ENCODE measurements around the gene MRPL2. TPM values are rescaled to one million over a fixed set of nuclear protein-coding genes. Genes with fewer than 3 reads are reported as not detected.
A peak's percentile ranks its signal among the peaks of the same experiment; 100 is the strongest.

MRPL2 gene
- total RNA-seq, 2 experiments from 2014 or later: 108 TPM

DNA sequence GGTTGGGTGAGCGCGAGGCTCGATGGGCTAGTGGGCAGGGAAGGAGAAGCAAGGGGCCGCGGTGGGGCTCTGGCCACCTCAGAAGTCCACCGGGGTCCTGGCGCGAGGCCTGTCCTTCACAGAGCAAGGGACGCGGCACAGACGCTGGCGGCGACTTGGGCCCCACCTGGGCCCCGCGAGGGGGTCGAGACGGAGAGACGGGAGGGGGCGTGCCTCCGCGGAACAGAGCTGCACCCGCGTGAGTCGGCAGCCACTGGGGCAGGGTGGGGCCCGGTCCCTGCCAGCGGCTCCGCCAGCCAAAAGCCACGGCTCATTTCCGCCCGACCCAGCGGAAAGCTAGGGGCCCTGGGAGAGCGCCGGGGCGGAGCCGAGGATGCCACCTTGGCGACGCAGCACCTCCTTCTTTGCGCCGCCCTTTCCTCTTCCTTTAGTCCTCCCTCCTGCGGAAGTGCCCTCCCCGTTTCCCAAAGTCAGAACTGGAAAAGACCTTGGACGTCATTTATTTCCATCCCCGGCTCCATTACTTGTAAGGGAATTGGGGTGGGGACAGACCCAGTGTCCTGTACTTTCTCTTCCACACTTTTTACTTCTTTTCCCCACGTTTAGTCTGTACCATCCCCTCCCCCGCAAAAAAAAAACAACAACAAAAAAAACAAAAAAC lies 5.6 kb downstream of the MRPL2 start, which contains the start of gene CUL7:
Gene CUL7 (minus strand): TSS at position 307 of the 661 bp plus-strand sequence. CDS start 1,063 bp downstream, outside the sequence.
- Mint-ChIP-seq H3K9me3 (no peaks in the 10 kb centered on the region), H3K27me3 (no peaks in the 10 kb centered on the region), H3K27ac (peak within 1 kb of the TSS; percentile 96), H3K4me1 (ENCODE audit: low read depth) (peaks cover 44% of the 10 kb centered on the region), H3K4me3 (peak within 1 kb of the TSS; percentile 93), H3K36me3 (ENCODE audit: low read depth) (peaks cover 45% of the 10 kb centered on the region)
- peak; percentile 99 for ATAC-seq
- intact Hi-C loops (cut with micrococcal nuclease): loop anchor here (10.0 kb wide), 1 partner anchor 149 kb away; no protein-coding TSS in a partner anchor
- CTCF ChIA-PET: interaction anchor here (1.0 to 3.1 kb wide), 5 partner anchors 12 to 90 kb away, joined by 3 to 21 read pairs (median 6); partner anchors contain the start of gene RRP36
- DNase-seq: peak; percentile 94
- POLR2A ChIA-PET: interaction anchor here (0.6 to 1.7 kb wide), 11 partner anchors 13 to 133 kb away, joined by 3 to 7 read pairs (median 3); partner anchors contain the start of genes CNPY3, PEX6 and RRP36
- TF ChIP-seq, protein P1, sequence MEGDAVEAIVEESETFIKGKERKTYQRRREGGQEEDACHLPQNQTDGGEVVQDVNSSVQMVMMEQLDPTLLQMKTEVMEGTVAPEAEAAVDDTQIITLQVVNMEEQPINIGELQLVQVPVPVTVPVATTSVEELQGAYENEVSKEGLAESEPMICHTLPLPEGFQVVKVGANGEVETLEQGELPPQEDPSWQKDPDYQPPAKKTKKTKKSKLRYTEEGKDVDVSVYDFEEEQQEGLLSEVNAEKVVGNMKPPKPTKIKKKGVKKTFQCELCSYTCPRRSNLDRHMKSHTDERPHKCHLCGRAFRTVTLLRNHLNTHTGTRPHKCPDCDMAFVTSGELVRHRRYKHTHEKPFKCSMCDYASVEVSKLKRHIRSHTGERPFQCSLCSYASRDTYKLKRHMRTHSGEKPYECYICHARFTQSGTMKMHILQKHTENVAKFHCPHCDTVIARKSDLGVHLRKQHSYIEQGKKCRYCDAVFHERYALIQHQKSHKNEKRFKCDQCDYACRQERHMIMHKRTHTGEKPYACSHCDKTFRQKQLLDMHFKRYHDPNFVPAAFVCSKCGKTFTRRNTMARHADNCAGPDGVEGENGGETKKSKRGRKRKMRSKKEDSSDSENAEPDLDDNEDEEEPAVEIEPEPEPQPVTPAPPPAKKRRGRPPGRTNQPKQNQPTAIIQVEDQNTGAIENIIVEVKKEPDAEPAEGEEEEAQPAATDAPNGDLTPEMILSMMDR (IDR thresholded peaks at IDR 0.05): no peak

DNA sequence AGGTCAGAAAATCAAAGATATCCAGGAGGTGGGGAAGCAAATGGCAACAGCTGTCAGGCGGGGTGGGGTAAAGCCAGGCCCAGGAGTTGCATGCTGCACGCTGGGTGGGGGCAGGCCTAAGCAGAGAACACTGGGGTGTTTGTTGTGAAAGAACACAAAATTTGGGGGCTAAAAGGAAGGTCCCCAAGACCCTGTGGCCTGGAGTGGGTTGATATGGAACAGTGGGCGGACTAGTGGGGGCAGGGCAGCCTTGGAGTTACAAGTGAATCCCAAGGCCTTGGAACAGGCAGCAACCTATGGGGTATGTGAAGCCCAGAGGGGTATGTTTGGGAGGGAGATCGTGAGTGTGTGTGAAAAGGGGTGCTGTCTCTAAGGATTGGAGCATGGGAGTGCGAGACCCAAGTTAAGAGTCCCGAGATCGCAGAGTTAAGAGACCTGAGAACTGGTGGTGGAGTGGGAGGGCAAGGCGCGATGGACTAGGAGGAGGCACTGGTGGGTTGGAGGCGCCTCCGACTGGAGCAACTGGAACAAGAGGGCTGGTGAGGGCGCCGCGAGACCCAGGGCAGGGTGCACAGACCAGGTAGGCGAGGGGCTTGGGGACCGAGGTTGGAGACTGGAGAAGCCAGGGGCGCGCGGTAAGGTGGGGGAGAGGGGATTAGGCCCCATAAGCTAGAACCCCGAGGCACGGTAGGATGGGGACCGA lies 6.2 kb downstream of the MRPL2 start:
- ChIA-PET POLR2A (interaction anchor here (0.6 to 1.8 kb wide), 8 partner anchors 11 to 170 kb away, joined by 3 to 7 read pairs (median 3); partner anchors contain the start of gene PEX6), CTCF (interaction anchor here (1.0 to 2.7 kb wide), 3 partner anchors 32 to 91 kb away, joined by 3 to 11 read pairs (median 6); partner anchors contain the start of gene RRP36)
- peak; percentile 18 for ATAC-seq
- TF ChIP-seq, protein P1 (IDR thresholded peaks at IDR 0.05): no peak
- Mint-ChIP-seq H3K36me3 (ENCODE audit: low read depth) (peaks cover 38% of the 10 kb centered on the region), H3K9me3 (no peaks in the 10 kb centered on the region), H3K27me3 (no peaks in the 10 kb centered on the region), H3K4me1 (ENCODE audit: low read depth) (peaks cover 37% of the 10 kb centered on the region), H3K27ac (peak overlapping the region; percentile 96), H3K4me3 (peak overlapping the region; percentile 93)
- intact Hi-C loops (cut with micrococcal nuclease): loop anchor here (10.0 kb wide), 1 partner anchor 148 kb away; no protein-coding TSS in a partner anchor
- DNase-seq: peak; percentile 43

DNA sequence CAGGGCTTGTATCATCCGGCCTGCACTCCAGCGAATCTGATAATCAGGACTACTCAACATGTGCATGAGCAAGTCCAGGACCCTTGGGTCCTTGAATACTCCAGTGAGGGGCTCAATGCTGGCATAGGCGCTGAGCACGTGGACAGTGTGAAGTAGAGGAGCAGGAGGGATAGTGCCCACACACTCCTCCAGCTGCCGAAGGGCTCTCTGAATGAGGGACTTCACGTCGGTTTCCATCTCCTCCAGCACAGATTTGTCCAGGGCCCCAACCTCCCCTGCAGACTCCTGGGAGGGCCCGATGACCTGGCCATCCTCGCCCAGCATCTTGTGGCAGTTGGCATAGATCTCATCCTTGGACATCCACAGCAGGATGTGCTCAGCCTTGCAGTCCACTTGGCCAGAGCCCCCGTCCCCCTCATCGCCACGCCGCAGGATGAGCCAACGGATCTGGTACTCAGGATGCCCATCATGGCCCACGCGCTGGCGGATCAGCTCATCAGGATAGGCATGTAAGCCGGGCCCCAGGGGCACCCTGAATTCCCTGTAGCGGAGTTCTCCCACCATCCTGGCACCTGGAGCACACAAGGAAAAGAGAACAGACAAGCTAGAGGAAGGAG lies 6.9 kb downstream of the MRPL2 start:
- peak overlapping the region; percentile 93 for H3K4me3 Mint-ChIP-seq
- H3K36me3 Mint-ChIP-seq (ENCODE audit: low read depth): peaks cover 32% of the 10 kb centered on the region
- TF ChIP-seq, protein P1 (IDR thresholded peaks at IDR 0.05): no peak
- peak overlapping the region; percentile 96 for H3K27ac Mint-ChIP-seq
- no peaks in the 10 kb centered on the region for H3K9me3 Mint-ChIP-seq
- ChIA-PET POLR2A (interaction anchor here (1.1 to 1.8 kb wide), 3 partner anchors 10 to 169 kb away, joined by 3 to 5 read pairs (median 3); no protein-coding TSS in a partner anchor), CTCF (interaction anchor here (2.4 kb wide), 1 partner anchor 92 kb away, joined by 11 read pairs; no protein-coding TSS in a partner anchor)
- intact Hi-C loops (cut with micrococcal nuclease): loop anchor here (10.0 kb wide), 1 partner anchor 148 kb away; no protein-coding TSS in a partner anchor
- H3K27me3 Mint-ChIP-seq: no peaks in the 10 kb centered on the region
- peaks cover 32% of the 10 kb centered on the region for H3K4me1 Mint-ChIP-seq (ENCODE audit: low read depth)
- DNase-seq: no peak
- ATAC-seq: no peak

DNA sequence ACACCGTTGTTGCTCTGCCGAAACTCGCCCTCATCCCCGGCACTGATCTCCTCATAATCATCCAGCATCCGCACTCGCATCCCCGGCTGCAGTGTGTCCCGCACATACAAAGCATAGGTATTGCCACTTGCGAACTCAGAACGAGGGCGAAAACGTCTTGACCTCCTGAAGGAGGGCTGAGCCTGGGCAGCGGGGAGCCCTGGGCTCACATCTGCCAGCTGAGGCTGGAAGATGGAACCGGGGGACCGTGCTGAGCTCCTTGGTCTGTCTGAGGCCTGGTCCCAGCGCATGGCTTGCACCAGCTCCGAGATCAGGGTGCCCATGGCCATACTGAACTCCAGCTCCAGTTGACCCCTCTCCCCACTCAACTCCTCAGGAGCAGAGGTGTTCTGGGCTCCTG lies 8.3 kb downstream of the MRPL2 start:
- Mint-ChIP-seq H3K27me3 (no peaks in the 10 kb centered on the region), H3K4me1 (ENCODE audit: low read depth) (peaks cover 28% of the 10 kb centered on the region), H3K36me3 (ENCODE audit: low read depth) (peaks cover 33% of the 10 kb centered on the region), H3K4me3 (no peak overlapping the region), H3K9me3 (no peaks in the 10 kb centered on the region), H3K27ac (peak overlapping the region; percentile 11)
- POLR2A ChIA-PET: interaction anchor here (0.9 to 1.8 kb wide), 2 partner anchors 9 to 30 kb away, joined by 3 to 5 read pairs; no protein-coding TSS in a partner anchor
- intact Hi-C loops (cut with micrococcal nuclease): loop anchor here (10.0 kb wide), 1 partner anchor 146 kb away; no protein-coding TSS in a partner anchor
- TF ChIP-seq, protein P1 (IDR thresholded peaks at IDR 0.05): no peak
- no peak for DNase-seq
- no peak for ATAC-seq
- CTCF ChIA-PET: interaction anchor here (2.4 kb wide), 1 partner anchor 93 kb away, joined by 11 read pairs; no protein-coding TSS in a partner anchor

All from activated CD8-positive, alpha-beta T cell treated with anti-CD3 and anti-CD28 coated beads for 36 hours (primary cell).